ENCODE data around the gene KIAA1755.

GRCh38 chr20:38192323-38192885 lies 68.1 kb downstream of the KIAA1755 start:
- TF ChIP-seq CTCF (IDR thresholded peaks at IDR 0.05) (no peak), POLR2A (IDR thresholded peaks at IDR 0.05) (no peak)

Measured in tibial nerve (tissue), 3 donors.